HepG2 (cell line): ENCODE measurements around the gene PUS7. TPM values are rescaled to one million over a fixed set of nuclear protein-coding genes. Genes with fewer than 3 reads are reported as not detected.

ENCODE experiments used
- BRD4 ChIP-seq: sonication (generic); formaldehyde crosslinking; IDR thresholded peaks from 2 replicates; pipeline ENCODE4 v1.4.0; 2020; ENCODE audit warnings: missing genetic modification reagents
- CBX5 ChIP-seq: sonication (generic); formaldehyde crosslinking; IDR thresholded peaks from 2 replicates; pipeline ENCODE4 v1.4.0; 2020; ENCODE audit warnings: missing genetic modification reagents, borderline replicate concordance
- CHCHD3 ChIP-seq: sonication (generic); formaldehyde crosslinking; IDR thresholded peaks from 2 replicates; pipeline ENCODE4 v1.8.0; 2022; ENCODE audit warnings: mild to moderate bottlenecking, missing genetic modification reagents, moderate library complexity
- GABPA ChIP-seq, 2 experiments: IDR thresholded peaks; 2 replicates each; pipeline ENCODE4 v1.6.1; 2011 to 2016; ENCODE audit warnings: low read depth in 2 of 2, low read length in 1 of 2, missing biosample characterization in 1 of 2, missing genetic modification characterization in 1 of 2
- HCFC1 ChIP-seq: fragments of 150-350 bp; IDR thresholded peaks from 2 replicates; pipeline ENCODE4 v1.6.1; 2014; ENCODE audit warnings: low read depth, low read length
- HNRNPL ChIP-seq: fragments of 200-400 bp; formaldehyde crosslinking; IDR thresholded peaks from 2 replicates; pipeline ENCODE4 v1.6.1; 2017; ENCODE audit warnings: mild to moderate bottlenecking, low read depth, low read length
- LCORL ChIP-seq, 2 experiments: fragments of 450-650 bp in 1 of 2; sonication (generic) in 1 of 2; formaldehyde crosslinking in 1 of 2; IDR thresholded peaks; 2 replicates each; pipeline versions ENCODE4 v1.5.0 to v1.6.1; 2017 to 2020; ENCODE audit warnings: antibody characterized with exemption in 1 of 2, missing genetic modification reagents in 1 of 2
- MBNL3 ChIP-seq: fragments of 250-450 bp; sonication (Bioruptor Pico); conservative IDR thresholded peaks from 2 replicates; pipeline ENCODE4 v1.8.0; 2022; ENCODE audit warnings: mild to moderate bottlenecking, inconsistent platforms
- MXD1 ChIP-seq: sonication (generic); formaldehyde crosslinking; IDR thresholded peaks from 2 replicates; pipeline ENCODE4 v1.4.0; 2020; ENCODE audit warnings: mild to moderate bottlenecking, missing genetic modification reagents
- PBX3 ChIP-seq: sonication (generic); formaldehyde crosslinking; IDR thresholded peaks from 2 replicates; pipeline ENCODE4 v1.8.1; 2023; ENCODE audit warnings: missing genetic modification reagents, inconsistent platforms, borderline replicate concordance
- RBM22 ChIP-seq: fragments of 200-400 bp; formaldehyde crosslinking; optimal IDR thresholded peaks from 2 replicates; pipeline ENCODE3; 2017; ENCODE audit warnings: mild to moderate bottlenecking, low read length, moderate library complexity
- RELA ChIP-seq: sonication (generic); formaldehyde crosslinking; IDR thresholded peaks from 2 replicates; pipeline ENCODE4 v1.4.0; 2020; ENCODE audit warnings: missing genetic modification reagents
- SP1 ChIP-seq, 2 experiments: fragments of 450-650 bp in 1 of 2; sonication (generic) in 1 of 2; formaldehyde crosslinking in 1 of 2; IDR thresholded peaks; 2 replicates each; pipeline versions ENCODE4 v1.4.0 to v1.6.1; 2016 to 2020; ENCODE audit warnings: missing genetic modification reagents in 1 of 2
- ZBED4 ChIP-seq: sonication (generic); formaldehyde crosslinking; IDR thresholded peaks from 2 replicates; pipeline ENCODE4 v1.4.0; 2020; ENCODE audit warnings: missing genetic modification reagents, borderline replicate concordance
- ZBTB1 ChIP-seq: sonication (generic); formaldehyde crosslinking; IDR thresholded peaks from 2 replicates; pipeline ENCODE4 v1.4.0; 2020; ENCODE audit warnings: missing genetic modification reagents, borderline replicate concordance
- ZNF234 ChIP-seq: sonication (generic); formaldehyde crosslinking; conservative IDR thresholded peaks from 2 replicates; pipeline ENCODE4 v1.5.1; 2020; ENCODE audit warnings: mild to moderate bottlenecking, missing genetic modification reagents
- ZNF44 ChIP-seq: sonication (generic); formaldehyde crosslinking; IDR thresholded peaks from 2 replicates; pipeline ENCODE4 v1.5.1; 2020; ENCODE audit warnings: mild to moderate bottlenecking, missing genetic modification reagents
- ZNF567 ChIP-seq: sonication (generic); formaldehyde crosslinking; IDR thresholded peaks from 2 replicates; pipeline ENCODE4 v1.8.1; 2023; ENCODE audit warnings: mild to moderate bottlenecking, missing genetic modification reagents, borderline replicate concordance
- ZNF7 ChIP-seq: IDR thresholded peaks from 2 replicates; pipeline ENCODE4 v1.6.1; 2016; ENCODE audit warnings: missing biosample characterization, missing genetic modification reagents
- ZNF766 ChIP-seq: sonication (generic); formaldehyde crosslinking; IDR thresholded peaks from 2 replicates; pipeline ENCODE4 v1.5.0; 2020; ENCODE audit warnings: missing genetic modification reagents, borderline replicate concordance
- ZNF775 ChIP-seq: sonication (generic); formaldehyde crosslinking; IDR thresholded peaks from 2 replicates; pipeline ENCODE4 v1.4.0; 2020; ENCODE audit warnings: missing genetic modification reagents, mild to moderate bottlenecking, moderate library complexity, borderline replicate concordance
- ZSCAN30 ChIP-seq: sonication (generic); formaldehyde crosslinking; IDR thresholded peaks from 2 replicates; pipeline ENCODE4 v1.5.0; 2020; ENCODE audit warnings: mild to moderate bottlenecking, missing genetic modification reagents
- ZSCAN9 ChIP-seq: IDR thresholded peaks from 2 replicates; pipeline ENCODE4 v1.6.1; 2016; ENCODE audit warnings: borderline replicate concordance
- polyA plus RNA-seq, 8 experiments: library from polyadenylated mRNA; depleted of rRNA in 3 of 8; stranded (reverse) in 7 of 8; unstranded in 1 of 8; fragments of >200 nt; fragmentation: Illumina TruSeq in 4 of 8; extraction: Trizol in 4 of 8; gene quantifications; 2 replicates each; pipeline versions ENCODE4 v1.2.1 to v1.2.3, GENCODE V29; 2011 to 2016; ENCODE audit warnings: low read depth in 4 of 8, missing spikeins in 1 of 8, mixed read lengths in 1 of 8; ENCODE audit not compliant: insufficient read depth in 1 of 8
- total RNA-seq, 5 experiments: library from RNA; depleted of rRNA; stranded (reverse); fragments of >200 nt; fragmentation: Illumina TruSeq; extraction: Trizol; gene quantifications; 2 replicates each; pipeline ENCODE4 v1.2.3, GENCODE V29; 2016; ENCODE audit warnings: low read depth in 1 of 5

The PUS7 gene
- total and polyA plus RNA-seq, 2 of the 13 experiments (the other 11 are each of a cell fraction or from before 2014, with no cell fraction given) = 14.4 to 41.2 TPM

- TF ChIP-seq MXD1 (CRISPR knock-in tag) = peak; percentile 82
- peak; percentile 54 for TF ChIP-seq RBM22
- no peak for TF ChIP-seq ZSCAN30 (CRISPR knock-in tag)
- no peak for TF ChIP-seq LCORL (IDR thresholded peaks at IDR 0.05)
- TF ChIP-seq LCORL (CRISPR knock-in tag; IDR thresholded peaks at IDR 0.05) = peak; percentile 72
- TF ChIP-seq CHCHD3 = no peak
- peak; percentile 53; the same call in 1 of the 2 replicates for TF ChIP-seq ZBED4 (CRISPR knock-in tag)
- TF ChIP-seq ZNF234 (CRISPR knock-in tag) = 0 out of 2 replicates have a peak, but pooled peaks have one; percentile 36
- peak; percentile 49; the same call in 1 of the 2 replicates for TF ChIP-seq ZNF44 (CRISPR knock-in tag)
- peak; percentile 66; the same call in 1 of the 2 replicates for TF ChIP-seq ZNF567 (CRISPR knock-in tag)
- peak; percentile 78; the same call in 1 of the 2 replicates for TF ChIP-seq BRD4 (CRISPR knock-in tag)
- TF ChIP-seq HCFC1 = peak; percentile 54; the same call in 1 of the 2 replicates
- 0 out of 2 replicates have a peak, but pooled peaks have one; percentile 51 for TF ChIP-seq ZNF766
- TF ChIP-seq PBX3 (CRISPR knock-in tag) = no peak
- no peak for TF ChIP-seq ZNF775 (CRISPR knock-in tag)
- TF ChIP-seq MBNL3 (CRISPR knock-in tag) = no peak
- TF ChIP-seq ZBTB1 = no peak
- peak; percentile 77 for TF ChIP-seq GABPA (IDR thresholded peaks at IDR 0.05; ENCODE audit: low read depth, low read length)
- TF ChIP-seq GABPA (CRISPR knock-in tag; IDR thresholded peaks at IDR 0.05; ENCODE audit: low read depth) = peak; percentile 95
- no peak for TF ChIP-seq ZNF7 (CRISPR knock-in tag)
- TF ChIP-seq ZSCAN9 = peak; percentile 79
- peak; percentile 89 for TF ChIP-seq RELA (CRISPR knock-in tag)
- peak; percentile 87 for TF ChIP-seq CBX5 (CRISPR knock-in tag)
- TF ChIP-seq SP1 (IDR thresholded peaks at IDR 0.05) = no peak
- TF ChIP-seq SP1 (CRISPR knock-in tag; IDR thresholded peaks at IDR 0.05) = peak; percentile 37; the same call in 1 of the 2 replicates
- 0 out of 2 replicates have a peak, but pooled peaks have one; percentile 63 for TF ChIP-seq HNRNPL
Measured at GRCh38 chr7:105531792-105532671, 10.0 kb upstream of the PUS7 start, which contains the start of gene RINT1 (continued).
